GM21737 (cell line): Measurements from ENCODE around the gene POU6F2.
"Not testable (repeated sequence)": the region's sequence is repeated elsewhere in the genome, so short reads cannot be mapped to it uniquely, and the experiment has no call there.

Experiments used
- ATAC-seq: cut with Tn5 transposase; IDR thresholded peaks from one replicate; pipeline ENCODE4 v1.9.1; 2021; ENCODE audit warnings: mild to moderate bottlenecking, moderate library complexity; ENCODE audit not compliant: unreplicated experiment

The POU6F2 gene

GRCh38 chr7:38975944-38976392, 1.7 kb upstream of the POU6F2 start:
- ATAC-seq = no peak

GRCh38 chr7:38978491-38978890, 782 bp downstream of the POU6F2 start:
- no peak for ATAC-seq

GRCh38 chr7:38992203-38992602, 14.5 kb downstream of the POU6F2 start:
- ATAC-seq = no peak

- ATAC-seq = no peak
These were observed 23.9 kb downstream of the POU6F2 start for GRCh38 chr7:39001595-39001994.

GRCh38 chr7:39002755-39003154, 25.0 kb downstream of the POU6F2 start:
- no peak for ATAC-seq

GRCh38 chr7:39005036-39005435, 27.3 kb downstream of the POU6F2 start:
- ATAC-seq = no peak

- no peak for ATAC-seq
These were observed 27.8 kb downstream of the POU6F2 start for GRCh38 chr7:39005461-39005860.

- not testable (repeated sequence) for ATAC-seq
These were observed 35.6 kb downstream of the POU6F2 start for GRCh38 chr7:39013049-39013939.

GRCh38 chr7:39016609-39017008, 38.9 kb downstream of the POU6F2 start:
- no peak for ATAC-seq

GRCh38 chr7:39017369-39017915, 39.7 kb downstream of the POU6F2 start:
- no peak for ATAC-seq

- no peak for ATAC-seq
These were observed 45.1 kb downstream of the POU6F2 start for GRCh38 chr7:39022796-39023195.

GRCh38 chr7:39027491-39027890, 49.8 kb downstream of the POU6F2 start:
- ATAC-seq = no peak

GRCh38 chr7:39033885-39034624, 56.3 kb downstream of the POU6F2 start:
- ATAC-seq = no peak

GRCh38 chr7:39035156-39035555, 57.4 kb downstream of the POU6F2 start:
- no peak for ATAC-seq

- no peak for ATAC-seq
These were observed 58.2 kb downstream of the POU6F2 start for GRCh38 chr7:39035903-39036302.

GRCh38 chr7:39042670-39043069, 65.0 kb downstream of the POU6F2 start:
- ATAC-seq = no peak

GRCh38 chr7:39043531-39043930, 65.8 kb downstream of the POU6F2 start:
- no peak for ATAC-seq

- no peak for ATAC-seq
These were observed 66.8 kb downstream of the POU6F2 start for GRCh38 chr7:39044489-39044888.

GRCh38 chr7:39045231-39045630, 67.5 kb downstream of the POU6F2 start:
- no peak for ATAC-seq

GRCh38 chr7:39051279-39051678, 73.6 kb downstream of the POU6F2 start:
- ATAC-seq = no peak

GRCh38 chr7:39051707-39052106, 74.0 kb downstream of the POU6F2 start:
- ATAC-seq = no peak

- no peak for ATAC-seq
These were observed 77.0 kb downstream of the POU6F2 start for GRCh38 chr7:39054731-39055130.
